HepG2 (cell line): ENCODE results near the gene TXNDC12. TPM values are rescaled to one million over a fixed set of nuclear protein-coding genes. Genes with fewer than 3 reads are reported as not detected.

Experiments used
- ARID2 ChIP-seq: sonication (generic); formaldehyde crosslinking; IDR thresholded peaks from 2 replicates; pipeline ENCODE4 v1.8.1; 2022; ENCODE audit warnings: mild to moderate bottlenecking, missing genetic modification reagents, borderline replicate concordance
- ASH2L ChIP-seq: fragments of 300-600, 200-600 bp; sonication (generic); IDR thresholded peaks from 2 replicates; pipeline ENCODE4 v1.7.0; 2017; ENCODE audit warnings: low read depth, mild to moderate bottlenecking, moderate library complexity, mixed read lengths, low read length; ENCODE audit not compliant: insufficient read length
- HCFC1 ChIP-seq: fragments of 150-350 bp; IDR thresholded peaks from 2 replicates; pipeline ENCODE4 v1.6.1; 2014; ENCODE audit warnings: low read depth, low read length
- HOXA3 ChIP-seq: sonication (generic); formaldehyde crosslinking; IDR thresholded peaks from 2 replicates; pipeline ENCODE4 v1.5.0; 2020; ENCODE audit warnings: missing genetic modification reagents
- JUND ChIP-seq: sonication (generic); formaldehyde crosslinking; IDR thresholded peaks from 2 replicates; pipeline ENCODE4 v1.8.0; 2022; ENCODE audit warnings: mild to moderate bottlenecking, missing genetic modification reagents
- MXD4 ChIP-seq: IDR thresholded peaks from 2 replicates; pipeline ENCODE4 v1.6.1; 2016; ENCODE audit warnings: mild to moderate bottlenecking, missing biosample characterization, missing genetic modification reagents
- RBAK ChIP-seq: sonication (generic); formaldehyde crosslinking; IDR thresholded peaks from 2 replicates; pipeline ENCODE4 v1.5.1; 2020; ENCODE audit warnings: mild to moderate bottlenecking, missing genetic modification reagents
- RFXAP ChIP-seq: sonication (generic); formaldehyde crosslinking; IDR thresholded peaks from 2 replicates; pipeline ENCODE4 v1.4.0; 2020; ENCODE audit warnings: missing genetic modification reagents, borderline replicate concordance
- SAFB2 ChIP-seq: sonication (generic); formaldehyde crosslinking; IDR thresholded peaks from 2 replicates; pipeline ENCODE4 v1.5.1; 2020; ENCODE audit warnings: missing genetic modification reagents, low read depth, mild to moderate bottlenecking, borderline replicate concordance
- SIX4 ChIP-seq: sonication (generic); formaldehyde crosslinking; IDR thresholded peaks from 2 replicates; pipeline ENCODE4 v1.4.0; 2020; ENCODE audit warnings: missing genetic modification reagents
- ZNF431 ChIP-seq: sonication (generic); formaldehyde crosslinking; IDR thresholded peaks from 2 replicates; pipeline ENCODE4 v1.9.0; 2022; ENCODE audit warnings: missing genetic modification reagents, low read depth, mild to moderate bottlenecking, borderline replicate concordance
- ZNF501 ChIP-seq: sonication (generic); formaldehyde crosslinking; IDR thresholded peaks from 2 replicates; pipeline ENCODE4 v1.5.1; 2020; ENCODE audit warnings: mild to moderate bottlenecking, moderate library complexity, missing genetic modification reagents
- ZNF776 ChIP-seq: sonication (generic); formaldehyde crosslinking; IDR thresholded peaks from 2 replicates; pipeline ENCODE4 v1.4.0; 2020; ENCODE audit warnings: mild to moderate bottlenecking, missing genetic modification reagents
- ZNF883 ChIP-seq: sonication (generic); formaldehyde crosslinking; IDR thresholded peaks from 2 replicates; pipeline ENCODE4 v1.5.1; 2020; ENCODE audit warnings: mild to moderate bottlenecking, missing genetic modification reagents; ENCODE audit errors: not compliant biosample characterization
- polyA plus RNA-seq, 8 experiments: library from polyadenylated mRNA; depleted of rRNA in 3 of 8; stranded (reverse) in 7 of 8; unstranded in 1 of 8; fragments of >200 nt; fragmentation: Illumina TruSeq in 4 of 8; extraction: Trizol in 4 of 8; gene quantifications; 2 replicates each; pipeline versions ENCODE4 v1.2.1 to v1.2.3, GENCODE V29; 2011 to 2016; ENCODE audit warnings: low read depth in 4 of 8, missing spikeins in 1 of 8, mixed read lengths in 1 of 8; ENCODE audit not compliant: insufficient read depth in 1 of 8
- total RNA-seq, 5 experiments: library from RNA; depleted of rRNA; stranded (reverse); fragments of >200 nt; fragmentation: Illumina TruSeq; extraction: Trizol; gene quantifications; 2 replicates each; pipeline ENCODE4 v1.2.3, GENCODE V29; 2016; ENCODE audit warnings: low read depth in 1 of 5
- TF ChIP-seq, protein P1 (sequence below): sonication (generic); formaldehyde crosslinking; IDR thresholded peaks from 2 replicates; pipeline ENCODE4 v1.5.0; 2020; ENCODE audit warnings: mild to moderate bottlenecking, missing genetic modification reagents
- TF ChIP-seq, protein P2 (sequence below): IDR thresholded peaks from 2 replicates; pipeline ENCODE4 v1.6.1; 2016; ENCODE audit warnings: mild to moderate bottlenecking
- TF ChIP-seq, protein P3 (sequence below): sonication (generic); formaldehyde crosslinking; IDR thresholded peaks from 2 replicates; pipeline ENCODE4 v1.4.0; 2020; ENCODE audit warnings: missing genetic modification reagents

The TXNDC12 gene
- total and polyA plus RNA-seq, 2 of the 13 experiments (the other 11 are each of a cell fraction or from before 2014, with no cell fraction given), result 65.6 to 67.2 TPM

DNA sequence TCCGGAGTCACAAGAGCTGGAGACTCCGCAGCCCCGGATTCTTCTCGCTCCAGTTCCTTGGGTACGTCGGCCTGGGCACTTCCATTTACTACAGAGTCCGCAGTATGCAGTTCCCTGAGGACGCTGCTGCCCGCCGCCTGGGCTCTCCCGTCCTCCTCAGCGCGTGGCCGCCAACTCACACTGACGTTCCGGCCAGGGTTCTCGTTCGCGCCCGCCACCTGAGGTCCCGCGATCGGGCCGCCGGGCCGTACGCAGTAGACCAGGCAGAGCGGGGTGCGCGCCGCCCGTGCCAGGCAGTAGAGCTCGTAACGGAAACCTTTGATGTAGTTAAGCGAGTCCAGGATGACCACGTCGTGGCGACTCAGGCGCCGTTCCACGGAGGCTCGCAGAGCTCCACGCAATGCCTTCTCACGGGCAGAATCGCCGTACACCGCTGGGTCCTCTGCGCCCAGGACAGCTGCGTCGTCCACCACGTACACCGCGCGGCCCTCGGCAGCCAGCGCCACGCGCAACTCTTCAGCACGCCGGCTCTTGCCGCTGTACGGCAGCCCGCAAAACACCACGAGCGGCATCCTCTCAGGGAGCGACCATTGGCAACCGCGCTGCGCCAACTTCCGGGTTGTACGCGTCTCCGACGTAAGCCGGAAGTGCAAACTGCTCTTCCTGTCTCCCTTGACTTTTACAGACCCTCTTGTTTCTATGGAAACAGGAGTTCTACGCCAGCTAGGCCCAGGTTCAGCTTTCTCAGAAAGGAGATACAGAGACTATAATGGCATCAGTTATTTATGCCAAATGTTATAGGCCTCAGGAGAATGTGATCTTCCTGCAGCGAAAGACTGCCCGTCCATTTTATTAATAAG lies 21.6 kb downstream of the TXNDC12 start, which contains the start of gene KTI12 (continued):
- TF ChIP-seq, protein P1, sequence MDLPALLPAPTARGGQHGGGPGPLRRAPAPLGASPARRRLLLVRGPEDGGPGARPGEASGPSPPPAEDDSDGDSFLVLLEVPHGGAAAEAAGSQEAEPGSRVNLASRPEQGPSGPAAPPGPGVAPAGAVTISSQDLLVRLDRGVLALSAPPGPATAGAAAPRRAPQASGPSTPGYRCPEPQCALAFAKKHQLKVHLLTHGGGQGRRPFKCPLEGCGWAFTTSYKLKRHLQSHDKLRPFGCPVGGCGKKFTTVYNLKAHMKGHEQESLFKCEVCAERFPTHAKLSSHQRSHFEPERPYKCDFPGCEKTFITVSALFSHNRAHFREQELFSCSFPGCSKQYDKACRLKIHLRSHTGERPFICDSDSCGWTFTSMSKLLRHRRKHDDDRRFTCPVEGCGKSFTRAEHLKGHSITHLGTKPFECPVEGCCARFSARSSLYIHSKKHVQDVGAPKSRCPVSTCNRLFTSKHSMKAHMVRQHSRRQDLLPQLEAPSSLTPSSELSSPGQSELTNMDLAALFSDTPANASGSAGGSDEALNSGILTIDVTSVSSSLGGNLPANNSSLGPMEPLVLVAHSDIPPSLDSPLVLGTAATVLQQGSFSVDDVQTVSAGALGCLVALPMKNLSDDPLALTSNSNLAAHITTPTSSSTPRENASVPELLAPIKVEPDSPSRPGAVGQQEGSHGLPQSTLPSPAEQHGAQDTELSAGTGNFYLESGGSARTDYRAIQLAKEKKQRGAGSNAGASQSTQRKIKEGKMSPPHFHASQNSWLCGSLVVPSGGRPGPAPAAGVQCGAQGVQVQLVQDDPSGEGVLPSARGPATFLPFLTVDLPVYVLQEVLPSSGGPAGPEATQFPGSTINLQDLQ (CRISPR knock-in tag), result peak; percentile 76; the same call in 1 of the 2 replicates
- TF ChIP-seq ZNF776 (CRISPR knock-in tag), result peak; percentile 55; the same call in 1 of the 2 replicates
- 0 out of 2 replicates have a peak, but pooled peaks have one; percentile 65 for TF ChIP-seq ZNF431 (CRISPR knock-in tag)
- TF ChIP-seq, protein P2, sequence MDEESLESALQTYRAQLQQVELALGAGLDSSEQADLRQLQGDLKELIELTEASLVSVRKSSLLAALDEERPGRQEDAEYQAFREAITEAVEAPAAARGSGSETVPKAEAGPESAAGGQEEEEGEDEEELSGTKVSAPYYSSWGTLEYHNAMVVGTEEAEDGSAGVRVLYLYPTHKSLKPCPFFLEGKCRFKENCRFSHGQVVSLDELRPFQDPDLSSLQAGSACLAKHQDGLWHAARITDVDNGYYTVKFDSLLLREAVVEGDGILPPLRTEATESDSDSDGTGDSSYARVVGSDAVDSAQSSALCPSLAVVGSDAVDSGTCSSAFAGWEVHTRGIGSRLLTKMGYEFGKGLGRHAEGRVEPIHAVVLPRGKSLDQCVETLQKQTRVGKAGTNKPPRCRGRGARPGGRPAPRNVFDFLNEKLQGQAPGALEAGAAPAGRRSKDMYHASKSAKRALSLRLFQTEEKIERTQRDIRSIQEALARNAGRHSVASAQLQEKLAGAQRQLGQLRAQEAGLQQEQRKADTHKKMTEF (CRISPR knock-in tag), result peak; percentile 90
- TF ChIP-seq RBAK, result peak; percentile 36; the same call in 1 of the 2 replicates
- no peak for TF ChIP-seq JUND (CRISPR knock-in tag)
- peak; percentile 96 for TF ChIP-seq ASH2L
- peak; percentile 88 for TF ChIP-seq MXD4
- 0 out of 2 replicates have a peak, but pooled peaks have one; percentile 69 for TF ChIP-seq ARID2
- TF ChIP-seq ZNF501 (CRISPR knock-in tag), result peak; percentile 85
- TF ChIP-seq HOXA3, result peak; percentile 84
- peak; percentile 85; the same call in 1 of the 2 replicates for TF ChIP-seq RFXAP (CRISPR knock-in tag)
- TF ChIP-seq HCFC1, result peak; percentile 47; the same call in 1 of the 2 replicates
- TF ChIP-seq, protein P3, sequence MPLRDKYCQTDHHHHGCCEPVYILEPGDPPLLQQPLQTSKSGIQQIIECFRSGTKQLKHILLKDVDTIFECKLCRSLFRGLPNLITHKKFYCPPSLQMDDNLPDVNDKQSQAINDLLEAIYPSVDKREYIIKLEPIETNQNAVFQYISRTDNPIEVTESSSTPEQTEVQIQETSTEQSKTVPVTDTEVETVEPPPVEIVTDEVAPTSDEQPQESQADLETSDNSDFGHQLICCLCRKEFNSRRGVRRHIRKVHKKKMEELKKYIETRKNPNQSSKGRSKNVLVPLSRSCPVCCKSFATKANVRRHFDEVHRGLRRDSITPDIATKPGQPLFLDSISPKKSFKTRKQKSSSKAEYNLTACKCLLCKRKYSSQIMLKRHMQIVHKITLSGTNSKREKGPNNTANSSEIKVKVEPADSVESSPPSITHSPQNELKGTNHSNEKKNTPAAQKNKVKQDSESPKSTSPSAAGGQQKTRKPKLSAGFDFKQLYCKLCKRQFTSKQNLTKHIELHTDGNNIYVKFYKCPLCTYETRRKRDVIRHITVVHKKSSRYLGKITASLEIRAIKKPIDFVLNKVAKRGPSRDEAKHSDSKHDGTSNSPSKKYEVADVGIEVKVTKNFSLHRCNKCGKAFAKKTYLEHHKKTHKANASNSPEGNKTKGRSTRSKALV (CRISPR knock-in tag), result peak; percentile 69; the same call in 1 of the 2 replicates
- peak; percentile 74 for TF ChIP-seq ZNF883
- TF ChIP-seq SAFB2, result peak; percentile 56
- no peak for TF ChIP-seq SIX4
